CD1c-positive myeloid dendritic cell (primary cell): ENCODE results near the gene CGNL1.

Experiments used
- DNase-seq: peaks from one replicate; pipeline ENCODE4 v3.0.0-alpha.2; 2016; ENCODE audit errors: extremely low spot score

Gene CGNL1

DNA sequence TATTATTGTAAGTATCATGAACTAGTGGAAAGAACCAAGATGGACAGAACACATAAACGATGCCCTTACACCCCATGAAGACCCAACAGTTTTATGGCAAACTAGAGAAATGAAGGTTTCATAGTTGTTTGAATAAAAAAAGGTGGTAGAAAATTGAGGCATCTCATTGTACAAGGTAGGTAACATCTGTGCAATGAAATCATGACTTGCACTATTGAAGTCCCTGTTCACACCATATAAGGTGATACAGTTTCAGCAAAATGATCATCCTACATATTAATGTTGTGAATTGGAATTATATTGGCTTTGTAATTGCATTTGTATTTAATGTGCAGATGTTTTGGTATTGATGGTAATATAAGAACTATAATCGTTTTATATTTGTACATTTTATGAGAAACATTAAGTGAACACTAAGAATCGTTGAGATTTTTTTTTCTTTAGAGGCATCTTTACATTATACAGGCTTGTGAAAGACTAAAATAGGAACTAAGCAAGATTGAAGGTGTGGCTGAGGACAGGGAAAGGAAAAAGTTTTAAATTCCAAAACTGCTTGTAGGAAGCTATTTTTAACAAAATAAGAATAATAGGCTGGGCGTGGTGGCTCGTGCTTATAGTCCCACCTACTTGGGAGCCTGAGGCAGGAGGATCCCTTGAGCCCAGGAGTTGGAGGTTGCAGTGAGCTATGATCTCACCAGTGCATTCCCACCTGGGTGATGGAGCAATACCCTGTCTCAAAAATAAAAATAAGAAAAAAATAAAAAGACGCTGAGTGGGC lies 48.5 kb downstream of the CGNL1 start:
- DNase-seq = no peak

- DNase-seq = no peak
Measured at GRCh38 chr15:57425842-57426241, 49.5 kb downstream of the CGNL1 start.

DNA sequence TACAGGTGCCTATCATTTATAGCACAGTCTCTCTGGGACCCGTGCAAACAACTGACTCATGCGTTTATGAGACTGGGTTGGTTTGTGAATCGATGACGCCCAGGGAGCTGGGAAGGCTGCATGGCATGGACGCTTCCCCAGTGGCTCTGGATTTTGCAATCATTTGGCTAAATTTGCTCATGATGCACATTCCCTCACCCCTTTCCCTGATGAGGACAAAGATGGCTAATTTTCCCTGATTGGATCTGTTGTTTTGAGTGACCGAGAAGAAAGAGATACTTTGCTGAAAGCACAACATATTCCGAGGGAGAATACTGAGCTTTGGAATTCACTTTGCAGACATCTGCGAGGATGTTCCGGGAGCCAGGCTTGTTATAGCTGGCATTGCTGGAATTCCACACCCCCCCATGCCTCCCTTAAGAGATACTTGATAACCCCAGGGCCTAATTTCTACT lies 51.1 kb downstream of the CGNL1 start:
- no peak for DNase-seq

DNA sequence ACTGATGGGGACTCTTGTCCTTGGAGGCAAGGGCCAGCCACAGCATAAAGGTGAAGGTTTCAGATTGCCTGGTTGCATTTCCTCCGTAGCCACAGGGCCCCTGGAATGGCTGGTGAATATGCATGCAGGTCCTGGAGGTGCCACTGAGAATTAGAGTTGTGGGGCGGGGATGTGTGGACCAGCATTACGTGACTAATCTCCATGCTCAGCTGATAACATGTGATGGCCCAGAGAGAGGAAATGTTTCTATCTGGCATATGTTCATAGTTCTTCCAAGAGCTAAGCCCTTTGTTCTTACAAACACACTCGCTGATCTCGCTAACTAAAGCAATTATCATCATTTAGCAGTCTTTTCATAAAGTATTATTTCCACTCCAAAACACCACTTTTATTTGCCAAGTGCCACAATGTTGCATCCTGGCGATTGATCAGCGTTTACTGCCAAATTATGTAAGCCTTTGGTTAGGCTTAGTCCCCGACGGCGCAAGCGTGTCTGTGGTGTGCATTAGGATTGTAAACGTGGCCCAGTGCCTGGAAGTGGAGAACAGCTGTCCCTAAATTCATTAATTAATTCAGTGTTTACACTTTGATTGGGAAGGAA lies 55.9 kb downstream of the CGNL1 start:
- DNase-seq = no peak

DNA sequence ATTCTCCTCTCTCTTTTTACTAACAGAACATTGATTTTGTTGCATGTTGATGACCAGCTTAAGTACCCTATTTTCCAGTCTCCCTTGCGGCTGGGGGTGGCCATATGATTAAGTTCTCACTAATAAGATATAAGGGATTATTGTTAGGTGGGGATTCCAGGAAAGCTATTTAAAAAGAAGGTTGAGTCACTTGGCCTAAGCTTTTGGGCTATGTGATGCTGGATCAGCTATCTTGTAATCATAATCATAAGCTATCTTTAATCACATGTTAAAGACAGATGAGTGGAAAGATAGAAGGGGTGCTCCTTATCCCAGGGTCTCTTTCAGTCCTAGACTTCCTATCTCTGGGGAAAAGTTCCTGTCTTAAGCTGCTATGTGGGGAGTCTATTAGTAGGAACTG lies 59.9 kb downstream of the CGNL1 start:
- no peak for DNase-seq

- DNase-seq = no peak
Measured at GRCh38 chr15:57436961-57437360, 60.7 kb downstream of the CGNL1 start.

GRCh38 chr15:57437564-57437963 lies 61.3 kb downstream of the CGNL1 start:
- DNase-seq = no peak

DNA sequence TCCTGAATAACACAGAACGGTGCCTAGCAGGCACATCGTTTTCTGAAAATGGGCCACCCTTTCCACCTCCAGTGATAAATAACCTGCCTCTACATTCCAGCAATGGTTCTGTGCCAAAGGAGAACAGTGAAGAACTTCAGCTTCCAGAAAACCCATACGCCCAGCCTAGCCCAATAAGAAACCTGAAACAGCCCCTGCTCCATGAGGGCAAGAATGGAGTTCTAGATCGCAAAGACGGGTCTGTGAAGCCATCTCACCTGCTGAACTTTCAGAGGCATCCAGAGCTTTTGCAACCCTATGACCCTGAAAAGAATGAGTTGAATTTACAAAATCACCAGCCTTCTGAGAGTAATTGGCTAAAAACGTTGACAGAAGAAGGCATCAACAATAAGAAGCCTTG lies 61.9 kb downstream of the CGNL1 start:
- DNase-seq = no peak

- no peak for DNase-seq
Measured at GRCh38 chr15:57439128-57440027, 63.1 kb downstream of the CGNL1 start.

GRCh38 chr15:57440167-57440566 lies 63.9 kb downstream of the CGNL1 start:
- no peak for DNase-seq

GRCh38 chr15:57440799-57441198 lies 64.5 kb downstream of the CGNL1 start:
- peak; percentile 46 for DNase-seq

GRCh38 chr15:57442335-57442734 lies 66.0 kb downstream of the CGNL1 start:
- no peak for DNase-seq

DNA sequence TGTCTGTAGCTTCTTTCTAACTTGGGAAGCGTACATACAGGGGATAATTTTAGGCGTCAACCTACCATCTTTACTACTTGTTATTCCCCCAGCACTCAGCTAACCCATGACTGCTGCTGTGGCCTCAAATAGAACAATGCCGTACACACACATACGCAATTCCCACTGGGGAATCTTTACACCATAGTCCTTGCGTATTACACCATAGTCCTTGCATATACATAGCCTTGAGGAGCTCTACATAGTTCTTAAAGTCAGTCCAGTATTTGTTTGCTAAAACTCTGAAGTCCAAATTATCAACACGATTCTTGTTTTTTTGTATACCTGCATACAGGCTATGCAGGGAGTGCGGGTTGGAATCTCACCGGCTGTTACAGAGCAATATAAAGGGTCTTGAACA lies 67.2 kb downstream of the CGNL1 start:
- DNase-seq = no peak

DNA sequence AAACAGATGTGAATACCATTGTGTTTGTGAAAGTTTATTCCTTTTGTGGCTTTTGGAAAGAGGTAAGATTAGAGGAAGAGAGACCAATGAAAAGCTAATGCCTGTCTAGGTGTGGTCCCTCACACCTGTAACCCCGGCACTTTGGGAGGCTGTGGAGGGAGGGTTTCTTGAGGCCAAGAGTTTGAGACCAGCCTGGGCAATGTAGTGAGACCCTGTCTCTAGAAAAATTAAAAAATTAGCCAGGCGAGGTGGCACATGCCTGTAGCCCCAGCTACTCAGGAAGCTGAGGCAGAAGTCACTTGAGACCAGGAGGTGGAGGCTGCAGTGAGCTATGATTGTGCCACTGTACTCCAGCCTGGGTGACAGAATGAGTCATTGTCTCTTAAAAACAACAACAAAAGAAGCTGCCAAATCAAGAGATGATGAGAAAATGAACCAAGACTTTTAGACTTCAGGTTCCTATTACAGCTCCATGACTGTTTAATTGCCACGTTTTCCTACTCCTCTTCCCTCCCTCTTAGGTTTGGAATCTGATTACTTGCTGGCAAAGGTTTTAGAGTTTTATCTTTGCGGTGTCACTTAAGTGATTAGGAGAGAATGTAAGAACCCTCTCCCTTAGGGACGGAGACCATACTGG lies 68.7 kb downstream of the CGNL1 start:
- DNase-seq = no peak

GRCh38 chr15:57445872-57446271 lies 69.6 kb downstream of the CGNL1 start:
- no peak for DNase-seq

DNA sequence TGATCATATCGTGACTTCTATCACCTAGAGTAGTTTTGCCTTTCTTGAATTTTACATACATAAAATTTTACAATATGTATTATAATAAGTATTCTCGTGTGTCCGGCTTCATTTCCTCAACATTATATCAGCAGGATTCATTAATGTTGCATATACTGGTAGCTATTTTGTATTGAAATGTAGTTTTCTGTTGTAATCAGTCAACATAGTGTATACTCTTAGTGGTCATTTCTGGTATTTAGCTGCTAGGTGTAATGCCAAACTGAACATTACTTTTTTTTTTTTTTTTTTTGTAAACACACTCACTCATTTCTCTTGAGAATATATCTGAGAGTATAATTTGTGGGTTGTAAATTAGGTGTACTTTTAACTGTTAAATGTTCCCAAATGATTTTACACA lies 70.1 kb downstream of the CGNL1 start:
- DNase-seq = no peak

- DNase-seq = no peak
Measured at GRCh38 chr15:57451555-57451954, 75.2 kb downstream of the CGNL1 start.

- no peak for DNase-seq
Measured at GRCh38 chr15:57452090-57452754, 75.9 kb downstream of the CGNL1 start.

- no peak for DNase-seq
Measured at GRCh38 chr15:57455929-57456328, 79.6 kb downstream of the CGNL1 start.

- DNase-seq = no peak
Measured at GRCh38 chr15:57456559-57456958, 80.3 kb downstream of the CGNL1 start.

DNA sequence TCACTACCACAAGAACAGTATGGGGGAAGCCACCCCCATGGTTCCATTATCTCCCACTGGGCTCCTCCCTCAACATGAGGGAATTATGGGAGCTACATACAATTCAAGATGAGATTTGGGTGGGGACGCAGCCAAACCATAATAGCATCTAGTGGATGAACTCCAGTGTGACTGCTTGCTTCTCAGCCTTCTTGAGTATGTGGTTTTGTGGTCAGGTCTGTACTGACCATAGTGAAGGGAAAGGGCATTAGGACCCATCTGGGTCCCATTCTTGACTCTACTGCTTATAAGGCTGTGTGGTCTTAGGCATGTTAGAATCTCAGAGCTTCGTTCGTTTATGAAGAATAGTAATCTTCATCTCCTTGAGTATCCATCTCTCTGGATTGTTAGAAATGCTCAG lies 81.4 kb downstream of the CGNL1 start:
- no peak for DNase-seq
